Skin of body (tissue), 2 donors: ENCODE results near the gene NELFCD. TPM values are rescaled to one million over a fixed set of nuclear protein-coding genes. Genes with fewer than 3 reads are reported as not detected.
"Not testable (repeated sequence)": the region's sequence is repeated elsewhere in the genome, so short reads cannot be mapped to it uniquely, and the experiment has no call there.

Experiments used
- DNase-seq: peaks from one replicate; lab custom pipeline; 2025; lab: John Stamatoyannopoulos, UW
- total RNA-seq: library from RNA; depleted of rRNA; stranded (reverse); fragments of >200 nt; gene quantifications from one replicate; pipeline ENCODE4 v1.2.3, GENCODE V29; 2014

The NELFCD gene
- total RNA-seq, 1 donor from 2014 or later: 62.0 TPM

DNA sequence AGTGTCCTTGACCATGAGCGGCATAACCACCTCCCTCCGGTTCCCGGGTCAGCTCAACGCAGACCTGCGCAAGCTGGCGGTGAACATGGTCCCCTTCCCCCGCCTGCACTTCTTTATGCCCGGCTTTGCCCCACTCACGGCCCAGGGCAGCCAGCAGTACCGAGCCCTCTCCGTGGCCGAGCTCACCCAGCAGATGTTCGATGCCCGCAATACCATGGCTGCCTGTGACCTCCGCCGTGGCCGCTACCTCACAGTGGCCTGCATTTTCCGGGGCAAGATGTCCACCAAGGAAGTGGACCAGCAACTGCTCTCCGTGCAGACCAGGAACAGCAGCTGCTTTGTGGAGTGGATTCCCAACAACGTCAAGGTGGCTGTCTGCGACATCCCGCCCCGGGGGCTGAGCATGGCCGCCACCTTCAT is 43.1 kb downstream of the NELFCD start:
- no peak for DNase-seq

DNA sequence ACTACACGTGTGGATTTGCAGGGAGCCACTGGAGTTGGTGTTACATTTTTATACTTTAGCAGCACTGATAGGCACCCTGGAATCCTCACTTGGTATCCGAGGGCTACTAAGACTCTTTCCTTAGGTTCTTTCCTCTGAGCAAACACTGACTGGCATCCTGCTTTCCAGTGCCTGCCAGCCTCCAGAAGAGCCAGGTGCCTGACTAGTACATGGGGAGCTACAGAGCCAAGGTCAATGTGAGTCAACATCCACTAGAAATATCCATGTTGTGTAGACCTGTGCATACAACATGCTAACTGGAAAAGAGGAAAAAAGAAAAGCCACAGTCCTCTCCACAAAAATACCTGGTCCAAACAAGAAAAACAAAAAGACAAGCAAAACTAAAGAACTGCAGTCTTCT is 44.0 kb downstream of the NELFCD start:
- DNase-seq: no peak

DNA sequence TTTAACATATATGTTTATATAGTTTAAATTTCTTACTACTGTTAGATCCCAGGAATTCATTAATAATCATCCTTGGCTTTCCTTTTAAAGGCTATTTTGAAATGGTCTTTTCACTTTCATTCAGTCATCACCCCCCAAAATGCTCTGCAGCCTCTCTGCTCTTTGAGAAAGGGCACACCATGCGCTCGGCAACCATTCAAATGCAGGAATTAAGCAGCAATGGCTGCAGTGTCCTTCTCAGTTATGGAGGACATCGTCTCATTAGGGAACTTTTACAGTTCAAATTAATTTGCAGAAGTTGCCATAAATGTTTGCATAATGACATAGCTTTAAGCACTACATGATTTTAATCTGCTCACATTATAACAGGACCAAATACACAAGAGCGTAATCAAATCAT is 44.5 kb downstream of the NELFCD start:
- no peak for DNase-seq

DNA sequence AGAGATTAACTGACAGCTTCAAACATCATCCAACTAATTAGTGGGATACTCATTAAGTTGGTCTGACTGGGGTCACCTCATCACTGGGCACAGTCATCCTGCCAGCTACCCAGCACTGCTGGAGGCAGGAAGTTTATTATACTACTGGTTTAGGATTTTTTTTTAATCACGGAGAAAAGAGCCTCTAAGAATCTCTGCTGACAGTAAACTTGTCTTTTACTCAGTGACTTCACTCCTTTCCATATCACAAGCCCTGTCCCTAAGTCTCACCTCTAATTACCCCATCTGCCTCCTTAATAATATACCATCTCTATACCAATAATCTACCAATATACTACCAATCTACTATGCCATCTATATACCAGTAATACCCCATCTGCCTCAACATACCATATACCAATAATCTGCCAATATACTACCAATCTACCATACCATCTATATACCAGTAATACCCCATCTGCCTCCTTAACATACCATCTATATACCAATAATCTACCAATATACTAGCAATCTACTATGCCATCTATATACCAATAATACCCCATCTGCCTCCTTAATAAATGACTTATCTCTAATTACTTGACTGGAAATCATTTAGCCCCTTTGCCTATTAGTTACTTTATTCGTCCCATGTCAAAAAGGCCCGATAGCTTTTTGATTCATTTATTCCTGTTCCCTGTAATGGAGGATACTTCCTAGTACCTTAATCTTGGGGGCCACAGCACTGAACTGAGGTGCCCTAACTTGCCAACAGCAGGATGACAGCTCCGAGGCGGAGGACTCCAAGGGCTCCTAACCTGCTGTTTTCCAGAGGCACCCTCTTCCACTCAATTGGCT is 46.1 kb downstream of the NELFCD start:
- DNase-seq: no peak

DNA sequence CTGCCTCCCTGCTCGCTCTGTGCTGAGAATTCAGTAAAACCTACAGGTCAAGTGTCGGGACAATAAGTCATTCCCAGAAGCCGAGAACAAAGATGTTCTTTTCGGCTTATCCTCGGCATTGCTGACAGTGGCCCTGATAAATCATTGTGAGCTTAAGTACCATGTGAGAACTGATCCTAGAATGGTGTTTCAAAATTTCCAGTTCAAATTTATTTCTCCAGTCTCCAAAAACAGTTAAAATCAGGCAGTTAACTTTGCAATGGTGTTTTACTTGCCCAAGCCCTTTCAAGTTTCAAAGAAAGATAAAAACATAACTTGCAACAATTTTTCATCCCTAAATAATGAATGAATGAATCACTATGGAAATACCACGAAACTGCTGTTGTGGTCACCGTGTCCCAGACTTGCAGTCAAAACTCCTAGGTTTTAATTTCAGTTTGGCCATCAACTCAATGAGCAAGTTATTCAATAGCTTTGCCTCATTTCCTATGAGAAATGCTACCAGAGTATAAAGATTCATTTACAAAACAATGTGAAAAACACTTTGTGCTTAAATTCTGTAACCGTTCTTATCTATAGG is 46.8 kb downstream of the NELFCD start:
- DNase-seq: no peak

DNA sequence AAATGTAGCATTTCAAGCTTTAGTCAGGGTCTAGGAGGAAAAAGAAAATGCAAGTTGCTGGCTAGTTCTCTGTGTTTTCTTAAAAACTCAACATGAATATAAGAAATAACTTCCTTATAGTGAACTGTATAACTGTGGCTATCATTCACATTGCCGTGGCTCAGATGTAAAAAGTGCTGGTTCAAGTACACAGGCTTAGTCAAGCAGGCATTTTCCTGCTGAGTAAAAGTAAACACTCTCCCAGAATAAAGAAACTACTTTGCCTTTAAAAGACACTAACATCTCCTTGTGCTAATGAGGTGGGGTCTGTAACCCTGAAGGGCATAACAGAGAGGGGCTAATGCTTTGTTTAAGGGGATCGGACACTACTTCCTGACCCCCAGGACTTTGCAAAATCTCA is 47.8 kb downstream of the NELFCD start:
- no peak for DNase-seq

DNA sequence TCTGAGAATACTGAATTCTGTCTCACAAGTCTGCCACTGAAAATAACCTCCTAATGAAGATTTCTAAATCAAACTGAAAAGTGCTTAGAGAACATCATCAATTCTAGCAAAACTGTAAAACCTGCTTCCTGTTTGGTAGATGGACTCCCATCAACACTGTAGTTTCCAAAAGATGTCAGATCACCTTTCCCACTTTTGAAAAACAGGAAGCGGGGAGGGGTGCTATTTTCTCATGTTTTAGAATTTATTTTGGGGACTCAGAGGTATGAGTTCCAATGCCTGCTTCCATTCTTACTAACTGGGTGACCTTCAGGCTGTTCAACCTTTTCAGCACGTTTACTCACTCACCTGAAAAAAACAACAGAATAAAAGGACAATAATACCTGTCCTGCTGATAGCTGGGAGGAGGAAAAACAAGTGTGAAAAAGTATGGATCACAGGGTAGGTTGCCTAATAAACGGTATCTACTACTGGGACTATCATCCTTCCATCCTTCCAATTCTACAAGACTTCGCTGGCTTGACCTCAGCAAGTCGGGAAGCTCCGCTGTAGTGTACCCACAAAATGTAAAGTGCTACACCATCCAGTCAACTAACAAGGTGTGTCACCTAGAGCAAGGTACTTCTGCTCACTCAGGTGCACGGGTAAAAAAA is 50.0 kb downstream of the NELFCD start:
- no peak for DNase-seq

DNA sequence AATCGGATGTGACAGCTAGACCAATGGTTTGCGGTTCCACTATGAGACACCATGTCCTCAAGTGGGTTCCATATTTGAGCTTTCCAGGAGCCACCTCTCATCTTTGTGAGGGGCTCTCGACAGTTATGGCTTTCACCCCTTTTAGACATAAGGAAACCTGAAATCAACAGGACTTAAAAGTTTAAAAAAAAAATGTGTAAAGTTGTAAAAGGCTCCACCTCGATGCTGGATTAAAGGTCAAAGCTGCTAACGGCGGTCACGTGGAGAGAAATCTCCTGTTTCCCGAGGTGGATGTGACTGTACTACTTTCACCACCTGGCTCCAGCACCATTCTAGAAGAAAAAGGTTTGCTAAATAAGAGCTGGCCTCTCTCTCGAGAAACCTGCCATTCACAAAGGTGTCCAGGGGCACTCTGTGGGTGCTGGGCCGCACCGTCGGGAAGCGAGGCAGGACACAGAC is 50.5 kb downstream of the NELFCD start:
- DNase-seq: no peak

DNA sequence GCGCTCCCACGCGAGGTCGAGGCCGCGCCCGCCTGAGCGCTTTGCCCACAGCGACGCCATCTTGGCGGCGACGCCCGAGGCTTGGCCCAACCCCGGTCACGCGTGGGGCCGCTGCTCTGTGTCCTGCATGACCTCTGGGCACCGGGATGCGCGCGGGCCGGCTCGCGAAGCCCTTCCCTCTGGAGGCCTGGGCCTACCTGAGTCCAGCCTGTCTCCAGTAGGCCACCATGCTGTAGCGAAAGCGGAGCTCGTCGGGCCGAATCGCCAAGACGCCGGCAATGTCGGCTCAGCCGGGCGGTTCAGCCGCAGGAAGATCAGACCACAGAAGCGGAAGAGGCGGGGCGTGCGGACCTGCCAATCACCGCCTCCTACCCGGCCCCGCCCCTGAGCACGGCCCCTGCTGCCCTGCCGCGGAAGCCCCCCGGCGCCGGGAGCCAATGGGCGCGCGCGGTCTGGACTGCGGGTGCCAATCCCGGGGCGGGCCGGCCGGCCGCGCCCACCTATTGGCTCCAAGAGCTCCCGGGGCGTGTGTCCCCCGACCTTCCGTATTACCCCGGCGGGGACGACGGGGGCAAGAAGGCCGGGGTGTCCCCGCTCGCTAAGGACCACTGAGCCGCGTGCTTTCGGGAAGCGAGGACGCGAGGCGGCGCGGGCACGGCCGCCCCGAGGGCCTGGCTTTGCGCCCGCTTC is 51.1 kb downstream of the NELFCD start, which contains the start of gene ATP5F1E:
Gene ATP5F1E, minus strand, starts transcription at position 313 of the 690 bp plus-strand sequence. Its CDS starts 84 bp downstream, at position 229.
- DNase-seq: peak; percentile 93

DNA sequence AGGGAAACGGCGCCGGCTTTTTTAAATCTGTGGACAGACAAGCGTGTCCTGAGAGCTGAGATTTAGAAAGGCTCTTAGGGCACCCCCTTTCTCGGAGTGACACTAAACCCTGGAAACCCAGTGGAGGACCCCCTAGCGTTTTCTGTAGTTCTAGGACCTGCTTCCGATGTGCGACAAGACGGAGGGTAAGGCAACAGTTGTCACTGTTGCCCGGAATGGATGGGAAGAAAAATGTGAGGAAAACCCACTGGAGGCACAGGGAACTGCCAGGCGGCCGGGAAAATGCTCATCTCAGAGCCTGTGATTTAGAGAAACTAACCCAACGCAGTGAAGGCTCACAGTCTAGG is 51.6 kb downstream of the NELFCD start:
- peak; percentile 69 for DNase-seq

DNA sequence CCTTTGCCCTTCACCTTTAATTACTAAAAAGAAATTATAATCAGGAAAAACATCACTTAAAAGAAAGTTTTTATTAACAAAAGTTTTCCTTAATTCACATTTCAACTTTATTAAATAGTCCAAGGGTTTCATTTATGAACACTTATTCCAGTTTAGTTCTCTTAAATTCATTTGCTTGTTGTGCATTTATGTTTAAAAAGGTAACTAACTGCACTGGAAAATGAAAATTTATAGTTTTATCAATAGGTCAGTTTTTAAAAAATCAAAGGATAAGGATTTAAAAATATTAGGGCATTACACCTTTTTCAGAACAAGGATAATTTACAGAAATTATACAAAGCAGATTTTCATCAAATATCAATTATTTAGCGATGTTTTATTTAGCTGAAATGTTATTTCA is 52.0 kb downstream of the NELFCD start:
- no peak for DNase-seq

DNA sequence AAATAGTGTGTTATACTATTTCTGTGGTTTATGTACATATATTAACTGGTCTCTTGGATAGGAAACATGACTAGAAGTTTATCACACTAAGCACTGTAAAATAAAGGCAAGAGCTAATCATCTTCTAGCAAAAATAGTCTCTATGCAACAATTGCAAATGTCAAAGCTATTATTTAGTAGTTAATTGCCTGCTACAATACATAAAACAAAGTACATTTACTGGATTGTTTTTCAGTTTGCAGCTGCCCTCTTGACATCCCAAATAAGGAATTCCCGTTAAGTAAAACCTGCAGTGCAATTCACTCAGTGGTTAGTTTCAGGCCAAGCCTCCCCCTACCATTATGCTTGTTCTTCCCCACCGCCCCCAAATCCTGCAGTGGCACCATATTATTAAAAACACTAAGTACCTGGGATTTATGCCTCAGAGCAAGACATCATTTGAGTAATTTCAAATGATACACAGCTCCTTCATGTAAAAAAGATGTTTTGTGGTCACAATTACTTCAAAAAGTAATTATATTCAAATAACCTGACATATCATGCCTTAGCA is 52.6 kb downstream of the NELFCD start:
- DNase-seq: no peak

DNA sequence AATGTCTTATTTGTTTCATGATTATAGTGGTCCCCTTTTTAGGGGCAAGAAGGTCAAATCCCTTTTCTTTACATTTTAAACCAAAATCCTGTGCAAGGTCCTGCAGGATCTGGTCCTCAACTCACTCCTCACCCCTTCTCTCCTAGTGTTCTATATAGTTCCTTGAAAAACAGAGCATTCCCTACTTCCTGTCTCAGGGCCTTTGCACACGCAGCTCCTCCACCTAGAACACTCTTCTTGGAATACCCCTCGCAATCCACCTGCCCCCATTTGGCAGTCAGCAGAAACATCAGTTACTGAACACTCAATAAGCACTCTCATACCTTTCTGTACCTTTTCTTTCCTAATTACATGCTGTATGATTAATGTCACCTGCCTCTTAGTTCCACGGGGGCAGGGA is 54.3 kb downstream of the NELFCD start:
- no peak for DNase-seq

DNA sequence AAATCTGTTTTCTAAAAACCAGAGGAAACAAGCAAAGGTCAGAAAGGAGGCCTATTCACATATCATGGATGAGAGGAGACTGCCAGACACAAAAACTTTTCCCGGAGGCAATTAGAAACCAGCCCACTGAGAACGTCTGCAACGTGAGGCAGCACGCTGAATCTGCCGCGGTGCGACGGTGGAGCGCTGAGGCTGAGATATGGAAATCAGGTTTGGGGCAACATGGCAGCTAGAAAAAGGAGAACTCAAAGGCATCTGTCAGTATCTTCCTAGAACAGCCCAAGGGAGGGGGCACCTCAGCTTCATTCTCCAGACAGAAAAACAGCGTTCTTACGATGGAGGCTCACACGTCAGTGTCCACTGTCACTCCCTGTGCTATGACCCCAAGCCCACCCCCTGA is 56.3 kb downstream of the NELFCD start:
- no peak for DNase-seq

DNA sequence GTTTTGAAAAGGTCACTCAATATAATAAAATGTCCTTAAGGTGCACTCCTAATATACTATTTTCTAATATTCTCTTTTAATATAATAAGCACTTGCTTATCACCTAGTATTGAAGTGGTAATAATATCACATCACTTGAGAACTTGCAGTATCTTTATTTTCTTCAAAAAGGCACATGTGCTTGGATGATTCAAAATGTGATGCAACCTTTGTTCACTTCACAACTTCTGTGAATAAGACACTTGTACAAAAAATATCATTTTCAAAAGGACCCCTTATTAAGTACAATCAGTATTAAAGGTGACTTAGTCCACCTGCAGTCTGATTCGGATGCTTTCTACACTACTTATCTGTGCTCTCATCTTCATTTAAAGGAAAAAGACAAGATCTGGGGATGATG is 58.2 kb downstream of the NELFCD start:
- DNase-seq: no peak

DNA sequence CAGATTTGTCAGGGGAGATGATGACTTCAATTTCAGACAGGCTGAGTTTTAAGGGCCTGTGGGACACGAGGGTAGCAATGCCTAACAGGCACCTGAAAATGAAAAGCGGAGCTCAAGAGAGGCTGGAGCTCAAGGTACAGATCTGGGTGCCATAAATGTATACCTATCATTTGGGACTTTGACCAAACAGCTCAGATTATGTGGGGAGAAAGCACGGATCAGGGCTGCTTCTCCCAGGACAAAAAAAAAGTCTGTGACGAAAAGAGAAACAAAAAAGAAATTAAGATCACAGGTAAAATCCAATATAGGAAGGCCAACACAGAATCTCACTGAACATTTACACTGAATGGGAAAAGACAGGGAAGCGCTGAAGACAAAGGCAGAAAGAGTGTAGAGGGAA is 59.6 kb downstream of the NELFCD start:
- no peak for DNase-seq

DNA sequence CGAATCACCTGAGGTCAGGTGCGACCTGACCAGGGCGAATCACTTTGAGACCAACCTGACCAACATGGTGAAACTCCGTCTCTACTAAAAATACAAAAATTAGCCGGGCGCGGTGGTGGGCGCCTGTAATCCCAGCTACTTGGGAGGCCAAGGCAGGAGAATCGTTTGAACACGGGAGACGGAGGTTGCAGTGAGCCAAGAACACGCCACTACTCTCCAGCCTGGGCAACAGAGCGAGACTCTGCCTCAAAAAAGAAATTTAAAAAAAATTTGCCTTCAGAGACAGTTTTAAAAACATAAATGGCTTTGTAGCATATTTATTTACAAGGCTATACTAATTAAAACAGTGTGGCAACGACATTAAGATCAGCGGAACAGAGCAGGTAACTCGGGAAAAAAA is 60.4 kb downstream of the NELFCD start:
- DNase-seq: not testable (repeated sequence)

DNA sequence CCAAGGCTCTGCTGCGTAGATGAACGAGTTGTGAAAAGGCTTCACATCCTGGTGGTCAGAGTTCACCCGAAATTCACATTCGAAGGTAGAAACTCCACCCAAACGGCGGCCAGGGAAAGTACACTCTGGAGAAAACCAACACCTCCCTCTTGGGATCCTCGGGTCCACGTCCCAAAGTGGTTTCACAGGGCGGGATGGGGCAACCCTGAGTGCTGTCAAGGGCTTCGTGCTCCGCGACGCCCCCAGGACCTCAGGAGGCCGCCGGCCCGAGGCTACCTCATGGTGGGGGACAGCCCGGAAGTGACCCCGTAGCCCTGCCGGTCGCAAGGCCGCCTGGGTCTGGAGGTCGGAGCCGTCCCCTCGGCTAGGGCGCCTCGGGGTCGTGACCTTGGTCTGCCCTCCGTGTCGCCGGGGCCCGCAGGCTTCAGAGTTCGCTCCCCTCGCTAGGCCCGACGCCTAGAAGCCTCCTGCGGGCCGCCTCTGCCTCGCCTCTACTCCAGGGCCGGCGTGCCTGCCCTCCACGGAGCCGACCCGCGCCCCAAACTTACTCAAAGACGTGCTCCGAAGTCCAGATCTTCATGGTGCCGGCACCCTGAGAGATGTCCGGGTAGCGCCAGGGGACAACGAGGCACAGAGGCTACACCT is 61.2 kb downstream of the NELFCD start, which contains the start of gene PRELID3B:
Gene PRELID3B, minus strand, starts transcription at position 636 of the 645 bp plus-strand sequence. Its CDS starts 56 bp downstream, at position 580.
- no peak for DNase-seq

DNA sequence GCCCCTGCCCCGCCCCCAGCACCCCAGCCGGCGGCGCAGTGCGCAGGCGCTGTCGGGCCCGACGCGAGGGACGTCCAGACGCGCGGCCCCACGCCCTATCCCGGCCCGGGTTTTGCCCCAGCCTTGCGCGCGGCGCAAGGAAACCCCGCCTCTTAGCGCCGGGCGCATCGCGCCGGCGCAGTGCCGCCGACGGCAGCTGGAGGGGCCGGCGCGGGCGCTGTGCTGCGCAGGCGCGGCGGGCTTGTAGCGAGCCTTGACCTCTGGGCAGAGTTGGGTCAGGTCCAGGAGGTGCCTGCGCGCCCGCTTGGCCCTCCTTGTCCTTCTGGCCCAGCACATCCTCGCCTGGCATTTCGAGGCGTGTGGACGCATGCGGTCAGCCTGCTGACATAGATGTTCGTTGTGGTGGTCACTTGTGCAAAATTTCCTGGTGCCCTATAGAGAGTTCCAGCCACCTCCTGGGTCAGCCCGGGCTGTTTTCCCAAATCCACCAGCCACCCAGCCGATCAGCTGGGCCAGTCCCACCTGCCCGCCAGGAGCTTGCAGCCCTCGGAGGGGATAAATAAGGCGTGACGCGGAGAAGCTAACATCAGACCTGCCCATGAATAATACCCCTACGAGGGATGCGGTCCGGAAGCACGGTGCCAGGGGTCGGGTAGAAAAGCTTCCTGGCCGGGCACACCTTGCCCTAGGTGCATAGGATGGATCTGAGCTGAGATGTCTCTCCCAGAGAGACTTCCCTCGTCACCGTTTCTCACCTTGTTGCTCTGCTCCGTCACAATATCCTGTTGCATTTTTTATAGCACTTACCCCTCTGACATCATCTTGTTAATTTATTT is 62.0 kb downstream of the NELFCD start:
- peak; percentile 85 for DNase-seq

DNA sequence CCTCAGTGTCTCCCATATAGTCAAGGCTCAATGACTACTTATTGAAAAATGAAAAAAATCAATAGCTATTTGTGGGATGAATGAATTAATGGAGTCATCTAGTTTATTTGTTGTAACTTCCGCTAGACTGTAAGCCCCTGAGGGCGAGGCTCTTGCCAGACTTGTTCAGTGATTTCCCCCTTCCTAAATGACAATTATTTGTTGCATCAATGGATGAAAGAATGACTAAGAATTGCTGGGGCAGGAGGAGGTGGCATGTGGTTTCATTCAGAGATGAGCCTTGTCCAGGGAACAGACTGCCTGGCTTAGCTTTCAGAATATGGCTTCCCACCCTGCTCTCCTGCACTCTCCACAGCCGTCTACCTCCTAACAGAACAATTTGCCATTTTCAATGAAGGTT is 62.6 kb downstream of the NELFCD start:
- DNase-seq: no peak
